Coronary artery (tissue), 2 donors: ENCODE measurements around the gene HOXC6.

Source experiments
- DNase-seq: peaks from one replicate; pipeline ENCODE4 v3.0.0-alpha.2; 2017; ENCODE audit warnings: low spot score
- H3K27ac ChIP-seq, 2 donors: fragments of 200-600 bp; sonication (generic); one replicate each; pipeline ENCODE4 v1.5.1; 2016 to 2019
- H3K4me3 ChIP-seq: fragments of 200-600 bp; sonication (generic); 2 replicates; pipeline ENCODE4 v1.5.1; 2016; ENCODE audit warnings: mild to moderate bottlenecking, moderate library complexity
- TF ChIP-seq, protein P1 (sequence below): fragments of 200-600 bp; sonication (generic); IDR thresholded peaks from one replicate; pipeline ENCODE4 v1.5.1; 2019; ENCODE audit warnings: antibody characterized with exemption

The HOXC6 gene

DNA sequence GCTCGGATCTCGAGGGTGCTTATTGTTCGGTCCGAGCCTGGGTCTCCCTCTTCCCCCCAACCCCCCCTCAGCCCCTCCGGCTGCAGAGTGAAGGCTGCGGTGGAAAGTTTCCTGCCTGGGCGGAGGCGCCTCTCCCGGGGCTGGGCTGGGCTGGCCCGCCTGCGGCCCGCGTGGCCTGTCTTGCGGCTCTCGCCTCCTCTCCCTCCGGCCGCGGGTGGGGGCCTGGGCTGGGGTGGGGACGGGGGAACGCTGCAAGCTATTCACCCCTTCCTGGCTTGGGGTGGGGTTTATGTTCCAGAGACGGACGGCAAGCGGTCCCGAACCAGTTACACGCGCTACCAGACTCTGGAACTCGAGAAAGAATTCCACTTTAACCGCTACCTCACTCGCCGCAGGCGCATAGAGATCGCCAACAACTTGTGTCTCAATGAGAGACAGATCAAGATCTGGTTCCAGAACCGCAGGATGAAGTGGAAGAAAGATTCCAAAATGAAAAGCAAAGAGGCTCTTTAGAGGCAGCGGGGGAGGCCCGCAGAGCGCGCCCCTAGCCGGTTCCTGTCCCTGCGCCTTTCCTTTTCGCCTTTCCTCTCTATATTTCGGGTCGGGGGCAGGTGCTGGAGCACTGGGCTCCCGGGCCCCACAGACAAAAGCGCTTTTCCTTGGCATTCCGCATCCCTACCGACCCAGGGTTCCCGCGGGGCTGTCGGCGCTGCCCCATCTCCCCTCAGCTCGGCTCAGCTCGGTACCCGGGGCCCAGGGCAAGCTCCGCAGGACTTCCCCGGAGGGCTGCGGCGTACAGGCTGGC, 5.9 kb downstream of the HOXC6 start:
- H3K27ac ChIP-seq = no peak overlapping the region
- H3K4me3 ChIP-seq = peak overlapping the region; percentile 64
- TF ChIP-seq, protein P1, sequence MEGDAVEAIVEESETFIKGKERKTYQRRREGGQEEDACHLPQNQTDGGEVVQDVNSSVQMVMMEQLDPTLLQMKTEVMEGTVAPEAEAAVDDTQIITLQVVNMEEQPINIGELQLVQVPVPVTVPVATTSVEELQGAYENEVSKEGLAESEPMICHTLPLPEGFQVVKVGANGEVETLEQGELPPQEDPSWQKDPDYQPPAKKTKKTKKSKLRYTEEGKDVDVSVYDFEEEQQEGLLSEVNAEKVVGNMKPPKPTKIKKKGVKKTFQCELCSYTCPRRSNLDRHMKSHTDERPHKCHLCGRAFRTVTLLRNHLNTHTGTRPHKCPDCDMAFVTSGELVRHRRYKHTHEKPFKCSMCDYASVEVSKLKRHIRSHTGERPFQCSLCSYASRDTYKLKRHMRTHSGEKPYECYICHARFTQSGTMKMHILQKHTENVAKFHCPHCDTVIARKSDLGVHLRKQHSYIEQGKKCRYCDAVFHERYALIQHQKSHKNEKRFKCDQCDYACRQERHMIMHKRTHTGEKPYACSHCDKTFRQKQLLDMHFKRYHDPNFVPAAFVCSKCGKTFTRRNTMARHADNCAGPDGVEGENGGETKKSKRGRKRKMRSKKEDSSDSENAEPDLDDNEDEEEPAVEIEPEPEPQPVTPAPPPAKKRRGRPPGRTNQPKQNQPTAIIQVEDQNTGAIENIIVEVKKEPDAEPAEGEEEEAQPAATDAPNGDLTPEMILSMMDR = no peak
- no peak for DNase-seq

GRCh38 chr12:54034785-54035310, 6.6 kb downstream of the HOXC6 start:
- Histone ChIP-seq H3K4me3 (no peak overlapping the region), H3K27ac (no peak overlapping the region)
- TF ChIP-seq, protein P1 = no peak
- no peak for DNase-seq

GRCh38 chr12:54035568-54036264, 7.5 kb downstream of the HOXC6 start:
- TF ChIP-seq, protein P1 = no peak
- no peak for DNase-seq
- H3K4me3 ChIP-seq = no peak overlapping the region
- H3K27ac ChIP-seq = no peak overlapping the region

DNA sequence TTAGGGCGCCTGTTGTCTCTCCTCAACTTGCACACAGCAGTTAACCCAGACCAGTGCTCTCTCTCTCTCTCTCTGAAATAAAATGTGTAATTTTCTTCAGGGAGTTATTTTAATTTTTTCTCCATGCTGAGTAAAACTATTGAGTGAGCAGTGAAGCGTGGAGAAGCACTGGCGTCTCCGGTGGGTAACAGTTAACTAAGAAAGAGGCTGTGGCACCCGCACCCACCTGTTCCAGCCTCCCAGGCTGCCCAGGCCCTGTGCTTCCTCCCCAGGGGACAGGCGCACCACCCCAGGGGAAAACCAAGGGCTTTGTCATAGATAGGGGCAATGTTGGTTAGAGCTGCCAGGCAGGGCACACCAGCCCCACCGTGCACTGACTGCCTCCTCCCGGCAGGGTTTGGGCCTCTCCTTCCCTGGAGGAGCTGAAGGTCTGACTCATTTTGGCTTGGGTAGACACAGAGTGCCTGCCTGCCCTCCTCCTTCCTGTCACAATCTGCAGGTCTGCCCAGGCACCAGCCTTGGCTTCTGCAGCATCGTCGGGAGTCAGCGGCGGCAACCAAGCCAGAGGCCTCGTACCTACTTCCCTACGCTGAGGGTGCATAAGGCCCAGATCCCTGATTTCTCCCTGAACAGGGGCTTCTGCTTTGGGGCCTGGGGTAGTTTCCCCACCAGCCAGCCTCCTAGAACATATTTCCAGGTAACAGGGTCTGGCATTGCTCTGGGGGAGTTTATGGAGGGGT, 8.6 kb downstream of the HOXC6 start:
- Histone ChIP-seq H3K27ac (no peak overlapping the region), H3K4me3 (no peak overlapping the region)
- DNase-seq = no peak
- TF ChIP-seq, protein P1 = no peak

- TF ChIP-seq, protein P1 = no peak
- Histone ChIP-seq H3K27ac (no peak overlapping the region), H3K4me3 (no peak overlapping the region)
- DNase-seq = no peak
Observed at GRCh38 chr12:54037360-54038283, 9.4 kb downstream of the HOXC6 start.

GRCh38 chr12:54038284-54038870, 10.1 kb downstream of the HOXC6 start:
- H3K27ac ChIP-seq = no peak overlapping the region
- no peak overlapping the region for H3K4me3 ChIP-seq
- no peak for DNase-seq
- TF ChIP-seq, protein P1 = no peak
